Activated naive CD8-positive, alpha-beta T cell treated with anti-CD3 and anti-CD28 coated beads, Interleukin-2, amount 50 U/mL, for 16 hours (primary cell): ENCODE data around the gene CCDC180.
"Not testable (repeated sequence)": the region's sequence is repeated elsewhere in the genome, so short reads cannot be mapped to it uniquely, and the experiment has no call there.

ENCODE experiments used
- DNase-seq: peaks from one replicate; pipeline ENCODE4 v3.0.0-alpha.2; 2020; ENCODE audit warnings: low read depth, low spot score

The CCDC180 gene

GRCh38 chr9:97307500-97308163, at the start of gene CCDC180:
TSS of gene CCDC180 (plus strand) at chr9:97307659. CDS start at chr9:97308064, 405 bp downstream.
- DNase-seq = no peak

GRCh38 chr9:97259834-97260514, 47.5 kb upstream of the CCDC180 start:
- not testable (repeated sequence) for DNase-seq

- DNase-seq = no peak
Measured at GRCh38 chr9:97271292-97271691, 36.2 kb upstream of the CCDC180 start.

GRCh38 chr9:97272072-97272471, 35.4 kb upstream of the CCDC180 start:
- DNase-seq = no peak

- no peak for DNase-seq
Measured at GRCh38 chr9:97276310-97276852, 31.1 kb upstream of the CCDC180 start.

GRCh38 chr9:97277953-97278352, 29.5 kb upstream of the CCDC180 start:
- DNase-seq = no peak

- no peak for DNase-seq
Measured at GRCh38 chr9:97280755-97281330, 26.6 kb upstream of the CCDC180 start.

- DNase-seq = no peak
Measured at GRCh38 chr9:97283768-97284167, 23.7 kb upstream of the CCDC180 start.

- DNase-seq = no peak
Measured at GRCh38 chr9:97284798-97285197, 22.7 kb upstream of the CCDC180 start.

GRCh38 chr9:97292200-97292599, 15.3 kb upstream of the CCDC180 start:
- no peak for DNase-seq

- DNase-seq = no peak
Measured at GRCh38 chr9:97293207-97293721, 14.2 kb upstream of the CCDC180 start.

GRCh38 chr9:97293818-97294217, 13.6 kb upstream of the CCDC180 start:
- DNase-seq = no peak

- DNase-seq = no peak
Measured at GRCh38 chr9:97297889-97298288, 9.6 kb upstream of the CCDC180 start.

- DNase-seq = no peak
Measured at GRCh38 chr9:97299809-97300414, 7.5 kb upstream of the CCDC180 start.

GRCh38 chr9:97300586-97300985, 6.9 kb upstream of the CCDC180 start:
- DNase-seq = no peak

GRCh38 chr9:97301974-97302373, 5.5 kb upstream of the CCDC180 start:
- DNase-seq = no peak

GRCh38 chr9:97304586-97304985, 2.9 kb upstream of the CCDC180 start:
- DNase-seq = no peak

GRCh38 chr9:97305501-97306298, 1.8 kb upstream of the CCDC180 start:
- DNase-seq = no peak

- DNase-seq = no peak
Measured at GRCh38 chr9:97307091-97307490, 368 bp upstream of the CCDC180 start.

- DNase-seq = no peak
Measured at GRCh38 chr9:97309260-97309659, 1.8 kb downstream of the CCDC180 start.

- no peak for DNase-seq
Measured at GRCh38 chr9:97310023-97310422, 2.6 kb downstream of the CCDC180 start.
